ENCODE data around the gene DYNC1I1. TPM values are rescaled to one million over a fixed set of nuclear protein-coding genes. Genes with fewer than 3 reads are reported as not detected.

DYNC1I1 gene
- total and polyA plus RNA-seq, 4 donors: 0.28 to 0.67 (median 0.39) TPM

DNA sequence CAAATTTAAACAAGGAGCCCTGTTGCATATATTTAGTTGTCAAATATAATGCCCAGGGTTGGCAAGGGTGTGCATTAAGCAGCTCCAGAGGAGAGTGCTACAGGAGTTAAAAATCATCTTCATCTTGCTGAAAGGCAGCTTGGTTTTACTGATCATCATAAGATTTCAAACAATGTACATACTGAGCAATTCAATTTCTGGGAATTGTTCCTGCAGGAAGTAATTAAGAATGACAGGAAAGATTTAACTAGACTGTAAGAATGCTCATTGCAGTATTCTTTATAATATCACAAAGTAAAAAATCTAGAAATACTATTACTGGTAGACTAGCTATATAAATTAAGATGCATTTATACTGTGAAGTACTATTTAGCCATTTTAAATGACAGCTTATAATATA lies 153.6 kb downstream of the DYNC1I1 start:
- no peaks in the 10 kb centered on the region for H3K36me3 ChIP-seq (ENCODE audit: control insufficient read depth in 4 of 4, insufficient read depth in 3 of 4, low read depth in 1 of 4, low read length in 3 of 4)
- no peak for DNase-seq (ENCODE audit: low spot score)
- H3K9me3 ChIP-seq (ENCODE audit: control insufficient read depth in 4 of 4, low read length in 3 of 4): no peaks in the 10 kb centered on the region
- no peaks in the 10 kb centered on the region for H3K4me1 ChIP-seq (ENCODE audit: control insufficient read depth in 4 of 4, insufficient read depth in 4 of 4, low read length in 3 of 4)
- no peak overlapping the region for H3K27ac ChIP-seq (ENCODE audit: low read depth in 1 of 2, low read length in 2 of 2)
- H3K27me3 ChIP-seq (ENCODE audit: control insufficient read depth in 4 of 4, insufficient read depth in 4 of 4, low read length in 3 of 4): peaks cover 0 to 10% (median 0%) of the 10 kb centered on the region in 4 donors
- H3K9ac ChIP-seq (ENCODE audit: low read depth in 1 of 2, low read length in 2 of 2): no peak overlapping the region
- no peak overlapping the region for H3K4me3 ChIP-seq (ENCODE audit: low read depth in 1 of 3, low read length in 3 of 3)
- TF ChIP-seq HNF4G (IDR thresholded peaks at IDR 0.05) (no peak), RAD21 (IDR thresholded peaks at IDR 0.05) (no peak)
- TF ChIP-seq, protein P1, sequence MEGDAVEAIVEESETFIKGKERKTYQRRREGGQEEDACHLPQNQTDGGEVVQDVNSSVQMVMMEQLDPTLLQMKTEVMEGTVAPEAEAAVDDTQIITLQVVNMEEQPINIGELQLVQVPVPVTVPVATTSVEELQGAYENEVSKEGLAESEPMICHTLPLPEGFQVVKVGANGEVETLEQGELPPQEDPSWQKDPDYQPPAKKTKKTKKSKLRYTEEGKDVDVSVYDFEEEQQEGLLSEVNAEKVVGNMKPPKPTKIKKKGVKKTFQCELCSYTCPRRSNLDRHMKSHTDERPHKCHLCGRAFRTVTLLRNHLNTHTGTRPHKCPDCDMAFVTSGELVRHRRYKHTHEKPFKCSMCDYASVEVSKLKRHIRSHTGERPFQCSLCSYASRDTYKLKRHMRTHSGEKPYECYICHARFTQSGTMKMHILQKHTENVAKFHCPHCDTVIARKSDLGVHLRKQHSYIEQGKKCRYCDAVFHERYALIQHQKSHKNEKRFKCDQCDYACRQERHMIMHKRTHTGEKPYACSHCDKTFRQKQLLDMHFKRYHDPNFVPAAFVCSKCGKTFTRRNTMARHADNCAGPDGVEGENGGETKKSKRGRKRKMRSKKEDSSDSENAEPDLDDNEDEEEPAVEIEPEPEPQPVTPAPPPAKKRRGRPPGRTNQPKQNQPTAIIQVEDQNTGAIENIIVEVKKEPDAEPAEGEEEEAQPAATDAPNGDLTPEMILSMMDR (IDR thresholded peaks at IDR 0.05; ENCODE audit: low read depth, low read length, missing input control): no peak

DNA sequence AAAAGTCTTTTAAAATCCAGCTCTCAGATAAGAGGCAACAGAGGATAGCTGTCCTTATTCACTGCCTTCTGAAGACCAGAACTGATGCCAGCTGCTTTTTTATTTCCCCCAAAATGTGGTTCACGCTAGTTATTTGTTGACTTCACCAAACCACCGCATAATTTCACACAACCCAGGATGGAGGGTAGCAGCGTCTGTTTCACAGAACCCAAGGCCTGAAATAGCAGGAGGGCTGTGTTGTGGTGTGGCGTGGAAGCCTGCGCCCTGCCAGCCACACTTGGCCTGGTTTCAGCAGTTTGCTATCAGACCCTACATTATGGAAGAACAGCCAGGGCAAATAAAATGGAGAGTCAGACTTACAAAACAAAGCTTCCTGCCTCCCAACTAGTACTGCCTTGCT lies 155.4 kb downstream of the DYNC1I1 start:
- H3K27ac ChIP-seq (ENCODE audit: low read depth in 1 of 2, low read length in 2 of 2): no peak overlapping the region
- TF ChIP-seq RAD21 (IDR thresholded peaks at IDR 0.05): no peak
- TF ChIP-seq, protein P2, sequence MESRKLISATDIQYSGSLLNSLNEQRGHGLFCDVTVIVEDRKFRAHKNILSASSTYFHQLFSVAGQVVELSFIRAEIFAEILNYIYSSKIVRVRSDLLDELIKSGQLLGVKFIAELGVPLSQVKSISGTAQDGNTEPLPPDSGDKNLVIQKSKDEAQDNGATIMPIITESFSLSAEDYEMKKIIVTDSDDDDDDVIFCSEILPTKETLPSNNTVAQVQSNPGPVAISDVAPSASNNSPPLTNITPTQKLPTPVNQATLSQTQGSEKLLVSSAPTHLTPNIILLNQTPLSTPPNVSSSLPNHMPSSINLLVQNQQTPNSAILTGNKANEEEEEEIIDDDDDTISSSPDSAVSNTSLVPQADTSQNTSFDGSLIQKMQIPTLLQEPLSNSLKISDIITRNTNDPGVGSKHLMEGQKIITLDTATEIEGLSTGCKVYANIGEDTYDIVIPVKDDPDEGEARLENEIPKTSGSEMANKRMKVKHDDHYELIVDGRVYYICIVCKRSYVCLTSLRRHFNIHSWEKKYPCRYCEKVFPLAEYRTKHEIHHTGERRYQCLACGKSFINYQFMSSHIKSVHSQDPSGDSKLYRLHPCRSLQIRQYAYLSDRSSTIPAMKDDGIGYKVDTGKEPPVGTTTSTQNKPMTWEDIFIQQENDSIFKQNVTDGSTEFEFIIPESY (IDR thresholded peaks at IDR 0.05): no peak
- no peak overlapping the region for H3K9ac ChIP-seq (ENCODE audit: low read depth in 1 of 2, low read length in 2 of 2)
- WGBS: 85% methylated on average over 5 of the region's 5 CpGs
- DNase-seq (ENCODE audit: low spot score): no peak
- H3K4me1 ChIP-seq (ENCODE audit: control insufficient read depth in 4 of 4, insufficient read depth in 4 of 4, low read length in 3 of 4): no peaks in the 10 kb centered on the region
- H3K36me3 ChIP-seq (ENCODE audit: control insufficient read depth in 4 of 4, insufficient read depth in 3 of 4, low read depth in 1 of 4, low read length in 3 of 4): no peaks in the 10 kb centered on the region
- H3K27me3 ChIP-seq (ENCODE audit: control insufficient read depth in 4 of 4, insufficient read depth in 4 of 4, low read length in 3 of 4): peaks cover 0 to 7% (median 0%) of the 10 kb centered on the region in 4 donors
- H3K9me3 ChIP-seq (ENCODE audit: control insufficient read depth in 4 of 4, low read length in 3 of 4): no peaks in the 10 kb centered on the region
- H3K4me3 ChIP-seq (ENCODE audit: low read depth in 1 of 3, low read length in 3 of 3): no peak overlapping the region

DNA sequence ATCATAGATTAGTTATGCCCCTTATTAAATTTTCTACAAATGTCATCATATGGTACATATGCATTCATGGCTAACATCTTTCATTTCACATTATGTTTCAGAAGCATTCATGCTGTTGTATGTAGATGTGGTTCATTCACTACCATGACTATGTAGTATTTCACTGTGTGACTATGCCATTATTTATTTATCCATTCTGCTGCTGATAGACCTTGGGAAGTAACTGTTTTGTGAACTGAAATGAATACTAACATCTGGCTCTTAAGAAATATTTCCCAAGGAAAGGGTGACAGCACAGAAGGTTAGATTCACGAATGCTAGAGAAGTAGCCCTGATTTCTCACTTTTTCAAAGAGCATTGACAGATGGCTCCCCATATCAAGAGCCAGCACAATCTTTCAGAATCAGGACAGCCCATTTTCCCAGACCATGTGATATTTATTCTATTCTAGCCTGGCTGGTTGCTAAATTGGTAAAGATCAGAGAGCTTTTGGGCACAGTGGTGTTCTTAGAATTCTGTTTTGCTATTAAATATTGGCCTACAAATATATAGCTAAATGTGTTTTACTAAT lies 157.4 kb downstream of the DYNC1I1 start:
- WGBS: 88% methylated on average over 1 of the region's 1 CpG
- H3K4me1 ChIP-seq (ENCODE audit: control insufficient read depth in 4 of 4, insufficient read depth in 4 of 4, low read length in 3 of 4): no peaks in the 10 kb centered on the region
- no peak overlapping the region for H3K4me3 ChIP-seq (ENCODE audit: low read depth in 1 of 3, low read length in 3 of 3)
- H3K36me3 ChIP-seq (ENCODE audit: control insufficient read depth in 4 of 4, insufficient read depth in 3 of 4, low read depth in 1 of 4, low read length in 3 of 4): no peaks in the 10 kb centered on the region
- no peak overlapping the region for H3K9ac ChIP-seq (ENCODE audit: low read depth in 1 of 2, low read length in 2 of 2)
- no peak for DNase-seq (ENCODE audit: low spot score)
- H3K27ac ChIP-seq (ENCODE audit: low read depth in 1 of 2, low read length in 2 of 2): no peak overlapping the region
- no peaks in the 10 kb centered on the region for H3K9me3 ChIP-seq (ENCODE audit: control insufficient read depth in 4 of 4, low read length in 3 of 4)
- peaks cover 0 to 5% (median 0%) of the 10 kb centered on the region in 4 donors for H3K27me3 ChIP-seq (ENCODE audit: control insufficient read depth in 4 of 4, insufficient read depth in 4 of 4, low read length in 3 of 4)
- TF ChIP-seq, protein P3, sequence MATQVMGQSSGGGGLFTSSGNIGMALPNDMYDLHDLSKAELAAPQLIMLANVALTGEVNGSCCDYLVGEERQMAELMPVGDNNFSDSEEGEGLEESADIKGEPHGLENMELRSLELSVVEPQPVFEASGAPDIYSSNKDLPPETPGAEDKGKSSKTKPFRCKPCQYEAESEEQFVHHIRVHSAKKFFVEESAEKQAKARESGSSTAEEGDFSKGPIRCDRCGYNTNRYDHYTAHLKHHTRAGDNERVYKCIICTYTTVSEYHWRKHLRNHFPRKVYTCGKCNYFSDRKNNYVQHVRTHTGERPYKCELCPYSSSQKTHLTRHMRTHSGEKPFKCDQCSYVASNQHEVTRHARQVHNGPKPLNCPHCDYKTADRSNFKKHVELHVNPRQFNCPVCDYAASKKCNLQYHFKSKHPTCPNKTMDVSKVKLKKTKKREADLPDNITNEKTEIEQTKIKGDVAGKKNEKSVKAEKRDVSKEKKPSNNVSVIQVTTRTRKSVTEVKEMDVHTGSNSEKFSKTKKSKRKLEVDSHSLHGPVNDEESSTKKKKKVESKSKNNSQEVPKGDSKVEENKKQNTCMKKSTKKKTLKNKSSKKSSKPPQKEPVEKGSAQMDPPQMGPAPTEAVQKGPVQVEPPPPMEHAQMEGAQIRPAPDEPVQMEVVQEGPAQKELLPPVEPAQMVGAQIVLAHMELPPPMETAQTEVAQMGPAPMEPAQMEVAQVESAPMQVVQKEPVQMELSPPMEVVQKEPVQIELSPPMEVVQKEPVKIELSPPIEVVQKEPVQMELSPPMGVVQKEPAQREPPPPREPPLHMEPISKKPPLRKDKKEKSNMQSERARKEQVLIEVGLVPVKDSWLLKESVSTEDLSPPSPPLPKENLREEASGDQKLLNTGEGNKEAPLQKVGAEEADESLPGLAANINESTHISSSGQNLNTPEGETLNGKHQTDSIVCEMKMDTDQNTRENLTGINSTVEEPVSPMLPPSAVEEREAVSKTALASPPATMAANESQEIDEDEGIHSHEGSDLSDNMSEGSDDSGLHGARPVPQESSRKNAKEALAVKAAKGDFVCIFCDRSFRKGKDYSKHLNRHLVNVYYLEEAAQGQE (IDR thresholded peaks at IDR 0.05): no peak
- TF ChIP-seq NR2F2 (IDR thresholded peaks at IDR 0.05) (no peak), YY1 (IDR thresholded peaks at IDR 0.05) (no peak), FOXA1 (IDR thresholded peaks at IDR 0.05) (no peak), GABPA (IDR thresholded peaks at IDR 0.05 in 1 of 2, conservative IDR thresholded peaks at IDR 0.05 in 1 of 2) (no peak), HNF4A (conservative IDR thresholded peaks at IDR 0.05) (no peak), RXRA (IDR thresholded peaks at IDR 0.05) (no peak), JUND (IDR thresholded peaks at IDR 0.05) (no peak), EGR1 (IDR thresholded peaks at IDR 0.05; ENCODE audit: low read depth in 2 of 2) (no peak)
- TF ChIP-seq, protein P2 (IDR thresholded peaks at IDR 0.05): no peak
- TF ChIP-seq, protein P4, sequence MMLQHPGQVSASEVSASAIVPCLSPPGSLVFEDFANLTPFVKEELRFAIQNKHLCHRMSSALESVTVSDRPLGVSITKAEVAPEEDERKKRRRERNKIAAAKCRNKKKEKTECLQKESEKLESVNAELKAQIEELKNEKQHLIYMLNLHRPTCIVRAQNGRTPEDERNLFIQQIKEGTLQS (IDR thresholded peaks at IDR 0.05): no peak
- TF ChIP-seq, protein P5, sequence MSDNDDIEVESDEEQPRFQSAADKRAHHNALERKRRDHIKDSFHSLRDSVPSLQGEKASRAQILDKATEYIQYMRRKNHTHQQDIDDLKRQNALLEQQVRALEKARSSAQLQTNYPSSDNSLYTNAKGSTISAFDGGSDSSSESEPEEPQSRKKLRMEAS (IDR thresholded peaks at IDR 0.05): no peak
- TF ChIP-seq, protein P1 (IDR thresholded peaks at IDR 0.05; ENCODE audit: low read depth, low read length, missing input control): no peak
